Neural cell (in vitro differentiated cells): Measurements from ENCODE around the gene DLG5. TPM values are rescaled to one million over a fixed set of nuclear protein-coding genes. Genes with fewer than 3 reads are reported as not detected.

Experiments used
- H2AFZ ChIP-seq: fragments of 200-600, 300-800 bp; sonication (generic), shearing (Covaris generic); 2 replicates; pipeline ENCODE4 v1.6.0; 2014; ENCODE audit warnings: low read depth, mild to moderate bottlenecking, antibody characterized with exemption, low read length, moderate library complexity
- H3F3A ChIP-seq: fragments of 200-600 bp; shearing (Covaris generic); 2 replicates; pipeline ENCODE4 v1.6.1; 2016; ENCODE audit warnings: mild to moderate bottlenecking, moderate library complexity, mixed read lengths, antibody characterized with exemption, low read length; ENCODE audit not compliant: insufficient read depth, poor library complexity, severe bottlenecking
- H3K27ac ChIP-seq: fragments of 200-600, 300-800 bp; sonication (generic), shearing (Covaris generic); 2 replicates; pipeline ENCODE4 v1.5.1; 2014; ENCODE audit warnings: mild to moderate bottlenecking, low read length, moderate library complexity
- H3K27me3 ChIP-seq: fragments of 300-800, 200-600 bp; sonication (generic), shearing (Covaris generic); 2 replicates; pipeline ENCODE4 v1.6.0; 2014; ENCODE audit warnings: mild to moderate bottlenecking, low read depth, low read length, moderate library complexity; ENCODE audit not compliant: insufficient read depth
- H3K36me3 ChIP-seq: fragments of 300-800, 200-600 bp; sonication (generic), shearing (Covaris generic); 2 replicates; pipeline ENCODE4 v1.5.1; 2014; ENCODE audit warnings: mild to moderate bottlenecking, antibody characterized with exemption, low read length, moderate library complexity; ENCODE audit not compliant: insufficient read depth
- H3K4me2 ChIP-seq: fragments of 300-800, 200-600 bp; sonication (generic), shearing (Covaris generic); 2 replicates; pipeline ENCODE4 v1.6.0; 2014; ENCODE audit warnings: mild to moderate bottlenecking, low read length
- H3K4me3 ChIP-seq: fragments of 300-800, 200-600 bp; sonication (generic), shearing (Covaris generic); 2 replicates; pipeline ENCODE4 v1.5.1; 2014; ENCODE audit warnings: mild to moderate bottlenecking, low read length, moderate library complexity
- H3K79me2 ChIP-seq: fragments of 200-600 bp; shearing (Covaris generic); replicated peaks from 2 replicates; pipeline ENCODE4 v1.6.0; 2014; ENCODE audit warnings: mild to moderate bottlenecking, low read length, moderate library complexity; ENCODE audit not compliant: insufficient read depth
- H3K9ac ChIP-seq: fragments of 300-800, 200-600 bp; sonication (generic), shearing (Covaris generic); 2 replicates; pipeline ENCODE4 v1.6.1; 2016; ENCODE audit warnings: mild to moderate bottlenecking, low read length, mixed read lengths
- H3K9me2 ChIP-seq: fragments of 200-600 bp; shearing (Covaris generic); 2 replicates; pipeline ENCODE4 v1.6.1; 2016; ENCODE audit warnings: mild to moderate bottlenecking, low read length, mixed read lengths; ENCODE audit not compliant: insufficient read depth
- H3K9me3 ChIP-seq: fragments of 200-600, 300-800 bp; sonication (generic), shearing (Covaris generic); 2 replicates; pipeline ENCODE4 v1.6.1; 2016; ENCODE audit warnings: mild to moderate bottlenecking, mixed run types, low read length, moderate library complexity, mixed read lengths
- H4K20me1 ChIP-seq: fragments of 200-600 bp; shearing (Covaris generic); 2 replicates; pipeline ENCODE4 v1.6.1; 2016; ENCODE audit warnings: mild to moderate bottlenecking, mixed run types; ENCODE audit not compliant: insufficient read depth
- EP300 ChIP-seq: fragments of 450-650 bp; conservative IDR thresholded peaks from 2 replicates; pipeline ENCODE4 v1.6.1; 2014; ENCODE audit warnings: antibody characterized with exemption, mild to moderate bottlenecking, moderate library complexity; ENCODE audit not compliant: poor library complexity, severe bottlenecking
- EZH2 ChIP-seq: fragments of 200-600, 300-800 bp; shearing (Covaris generic), sonication (generic); IDR thresholded peaks from 2 replicates; pipeline ENCODE4 v1.6.1; 2014; ENCODE audit warnings: antibody characterized with exemption, low read length, borderline replicate concordance, mild to moderate bottlenecking; ENCODE audit not compliant: insufficient read depth, poor library complexity, severe bottlenecking
- MXI1 ChIP-seq: fragments of 450-650 bp; conservative IDR thresholded peaks from 2 replicates; pipeline ENCODE4 v1.6.1; 2014; ENCODE audit warnings: antibody characterized with exemption, mild to moderate bottlenecking; ENCODE audit not compliant: poor library complexity, severe bottlenecking
- POLR2AphosphoS5 ChIP-seq: IDR thresholded peaks from 2 replicates; pipeline ENCODE4 v1.6.1; 2012
- RAD21 ChIP-seq: fragments of 450-650 bp; conservative IDR thresholded peaks from 2 replicates; pipeline ENCODE4 v1.6.1; 2014; ENCODE audit warnings: antibody characterized with exemption, mild to moderate bottlenecking, moderate library complexity
- SMC3 ChIP-seq: fragments of 450-650 bp; conservative IDR thresholded peaks from 2 replicates; pipeline ENCODE4 v1.6.1; 2014; ENCODE audit warnings: antibody characterized with exemption, mild to moderate bottlenecking, moderate library complexity; ENCODE audit not compliant: poor library complexity
- TAF1 ChIP-seq: IDR thresholded peaks from 2 replicates; pipeline ENCODE4 v1.6.1; 2012; ENCODE audit warnings: low read depth
- polyA plus RNA-seq: library from polyadenylated mRNA; depleted of rRNA; stranded (reverse); fragments of >200 nt; gene quantifications from 2 replicates; pipeline ENCODE4 v1.2.3, GENCODE V29; 2014
- TF ChIP-seq, protein P1 (sequence below): IDR thresholded peaks from 2 replicates; pipeline ENCODE4 v1.6.1; 2012; ENCODE audit warnings: borderline replicate concordance
- TF ChIP-seq, protein P2 (sequence below): fragments of 450-650 bp; IDR thresholded peaks from 2 replicates; pipeline ENCODE4 v1.5.1; 2014; ENCODE audit warnings: antibody characterized with exemption, mild to moderate bottlenecking, moderate library complexity; ENCODE audit not compliant: poor library complexity, severe bottlenecking

DLG5 gene
- polyA plus RNA-seq, 1 donor from 2014 or later, result 72.9 TPM

DNA sequence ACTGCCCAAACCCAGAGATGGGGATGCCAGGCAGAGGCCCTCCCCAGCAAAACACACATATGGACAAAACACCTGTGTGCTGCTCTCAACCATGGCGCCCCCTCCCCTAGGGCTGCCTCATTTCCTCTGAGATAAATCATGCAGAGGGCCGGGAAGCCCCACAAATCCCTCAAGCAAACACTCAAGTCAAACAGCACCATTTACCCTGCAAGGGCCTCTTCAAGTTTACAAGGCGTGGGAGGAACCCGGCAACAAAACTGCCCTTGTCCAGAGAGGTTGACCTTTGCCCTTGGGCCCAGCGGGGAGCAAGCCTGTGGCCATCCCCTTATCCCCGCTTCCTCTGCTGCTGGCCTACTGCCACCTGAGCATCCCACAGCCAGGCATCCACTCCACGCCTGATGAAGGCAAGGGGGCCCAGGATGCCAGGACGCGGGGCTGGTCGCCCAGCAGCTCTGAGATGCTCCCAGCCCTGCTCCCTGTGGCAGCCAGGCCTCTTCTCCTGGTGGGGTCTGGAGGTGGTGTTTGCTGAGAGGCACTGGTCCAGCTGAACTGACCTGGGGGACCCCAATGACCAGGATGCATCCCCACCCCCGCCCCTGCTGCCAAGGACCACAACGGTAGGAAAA, 77.4 kb downstream of the DLG5 start:
- TF ChIP-seq MXI1, result no peak
- TF ChIP-seq RAD21, result no peak
- no peak for TF ChIP-seq EZH2
- TF ChIP-seq POLR2AphosphoS5, result no peak
- no peak for TF ChIP-seq SMC3
- TF ChIP-seq TAF1, result no peak
- no peak for TF ChIP-seq EP300
- TF ChIP-seq, protein P1, sequence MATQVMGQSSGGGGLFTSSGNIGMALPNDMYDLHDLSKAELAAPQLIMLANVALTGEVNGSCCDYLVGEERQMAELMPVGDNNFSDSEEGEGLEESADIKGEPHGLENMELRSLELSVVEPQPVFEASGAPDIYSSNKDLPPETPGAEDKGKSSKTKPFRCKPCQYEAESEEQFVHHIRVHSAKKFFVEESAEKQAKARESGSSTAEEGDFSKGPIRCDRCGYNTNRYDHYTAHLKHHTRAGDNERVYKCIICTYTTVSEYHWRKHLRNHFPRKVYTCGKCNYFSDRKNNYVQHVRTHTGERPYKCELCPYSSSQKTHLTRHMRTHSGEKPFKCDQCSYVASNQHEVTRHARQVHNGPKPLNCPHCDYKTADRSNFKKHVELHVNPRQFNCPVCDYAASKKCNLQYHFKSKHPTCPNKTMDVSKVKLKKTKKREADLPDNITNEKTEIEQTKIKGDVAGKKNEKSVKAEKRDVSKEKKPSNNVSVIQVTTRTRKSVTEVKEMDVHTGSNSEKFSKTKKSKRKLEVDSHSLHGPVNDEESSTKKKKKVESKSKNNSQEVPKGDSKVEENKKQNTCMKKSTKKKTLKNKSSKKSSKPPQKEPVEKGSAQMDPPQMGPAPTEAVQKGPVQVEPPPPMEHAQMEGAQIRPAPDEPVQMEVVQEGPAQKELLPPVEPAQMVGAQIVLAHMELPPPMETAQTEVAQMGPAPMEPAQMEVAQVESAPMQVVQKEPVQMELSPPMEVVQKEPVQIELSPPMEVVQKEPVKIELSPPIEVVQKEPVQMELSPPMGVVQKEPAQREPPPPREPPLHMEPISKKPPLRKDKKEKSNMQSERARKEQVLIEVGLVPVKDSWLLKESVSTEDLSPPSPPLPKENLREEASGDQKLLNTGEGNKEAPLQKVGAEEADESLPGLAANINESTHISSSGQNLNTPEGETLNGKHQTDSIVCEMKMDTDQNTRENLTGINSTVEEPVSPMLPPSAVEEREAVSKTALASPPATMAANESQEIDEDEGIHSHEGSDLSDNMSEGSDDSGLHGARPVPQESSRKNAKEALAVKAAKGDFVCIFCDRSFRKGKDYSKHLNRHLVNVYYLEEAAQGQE, result no peak
- TF ChIP-seq, protein P2, sequence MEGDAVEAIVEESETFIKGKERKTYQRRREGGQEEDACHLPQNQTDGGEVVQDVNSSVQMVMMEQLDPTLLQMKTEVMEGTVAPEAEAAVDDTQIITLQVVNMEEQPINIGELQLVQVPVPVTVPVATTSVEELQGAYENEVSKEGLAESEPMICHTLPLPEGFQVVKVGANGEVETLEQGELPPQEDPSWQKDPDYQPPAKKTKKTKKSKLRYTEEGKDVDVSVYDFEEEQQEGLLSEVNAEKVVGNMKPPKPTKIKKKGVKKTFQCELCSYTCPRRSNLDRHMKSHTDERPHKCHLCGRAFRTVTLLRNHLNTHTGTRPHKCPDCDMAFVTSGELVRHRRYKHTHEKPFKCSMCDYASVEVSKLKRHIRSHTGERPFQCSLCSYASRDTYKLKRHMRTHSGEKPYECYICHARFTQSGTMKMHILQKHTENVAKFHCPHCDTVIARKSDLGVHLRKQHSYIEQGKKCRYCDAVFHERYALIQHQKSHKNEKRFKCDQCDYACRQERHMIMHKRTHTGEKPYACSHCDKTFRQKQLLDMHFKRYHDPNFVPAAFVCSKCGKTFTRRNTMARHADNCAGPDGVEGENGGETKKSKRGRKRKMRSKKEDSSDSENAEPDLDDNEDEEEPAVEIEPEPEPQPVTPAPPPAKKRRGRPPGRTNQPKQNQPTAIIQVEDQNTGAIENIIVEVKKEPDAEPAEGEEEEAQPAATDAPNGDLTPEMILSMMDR, result no peak
- no peak overlapping the region for H3K9ac ChIP-seq
- no peaks in the 10 kb centered on the region for H3K36me3 ChIP-seq
- no peak overlapping the region for H3K4me3 ChIP-seq
- no peaks in the 10 kb centered on the region for H3K79me2 ChIP-seq
- no peaks in the 10 kb centered on the region for H3K9me3 ChIP-seq
- no peak overlapping the region for H2AFZ ChIP-seq
- no peaks in the 10 kb centered on the region for H3K9me2 ChIP-seq
- no peaks in the 10 kb centered on the region for H4K20me1 ChIP-seq
- no peak overlapping the region for H3K27ac ChIP-seq
- no peaks in the 10 kb centered on the region for H3K27me3 ChIP-seq
- H3F3A ChIP-seq, result no peaks in the 10 kb centered on the region
- no peak overlapping the region for H3K4me2 ChIP-seq

DNA sequence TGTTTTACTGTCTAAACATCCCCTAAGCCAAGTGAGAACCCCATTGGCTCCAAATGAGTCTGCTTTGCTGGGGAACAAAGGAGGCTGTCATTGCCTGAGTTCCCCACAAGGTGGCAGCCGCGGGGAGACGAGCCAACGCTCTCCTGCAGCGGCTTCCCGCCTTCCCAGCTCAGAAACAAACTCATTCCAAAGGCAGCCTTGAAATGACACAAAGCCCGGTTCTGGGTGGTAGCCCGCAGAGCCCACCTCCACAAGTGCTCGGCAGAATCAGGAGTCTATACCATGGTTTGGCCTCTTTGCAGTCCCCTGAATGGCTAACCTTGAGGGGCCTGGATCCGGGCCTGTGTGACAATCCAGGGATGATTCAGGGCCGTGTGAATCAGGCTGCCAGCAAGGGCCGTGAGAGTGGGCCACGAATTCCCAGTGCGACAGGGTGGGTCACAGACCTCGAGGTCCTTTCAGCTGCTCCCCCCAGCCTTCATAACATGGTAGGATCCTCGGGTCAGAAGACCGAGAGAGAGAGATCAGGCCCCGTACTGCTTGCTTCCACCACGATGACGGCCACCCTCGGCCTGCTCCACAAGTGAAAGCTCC, 79.7 kb downstream of the DLG5 start:
- Histone ChIP-seq H4K20me1 (no peaks in the 10 kb centered on the region), H3K79me2 (no peaks in the 10 kb centered on the region), H3K27ac (peak overlapping the region; percentile 56), H3K9ac (peak overlapping the region; percentile 58), H3K4me3 (no peak overlapping the region), H3K4me2 (no peak overlapping the region), H3K9me3 (no peaks in the 10 kb centered on the region), H2AFZ (peak overlapping the region; percentile 33), H3K36me3 (no peaks in the 10 kb centered on the region), H3K9me2 (no peaks in the 10 kb centered on the region), H3F3A (no peaks in the 10 kb centered on the region), H3K27me3 (no peaks in the 10 kb centered on the region)
- peak; percentile 20 for TF ChIP-seq EP300
- peak; percentile 99 for TF ChIP-seq SMC3
- TF ChIP-seq, protein P1, result peak; percentile 18
- TF ChIP-seq, protein P2, result peak; percentile 97
- peak; percentile 35 for TF ChIP-seq TAF1
- peak; percentile 98 for TF ChIP-seq RAD21
- TF ChIP-seq POLR2AphosphoS5, result peak; percentile 12
- peak; percentile 47 for TF ChIP-seq MXI1
- TF ChIP-seq EZH2, result no peak
